K562 (cell line): ENCODE results near the gene ADAMTS2. TPM values are rescaled to one million over a fixed set of nuclear protein-coding genes. Genes with fewer than 3 reads are reported as not detected.

Experiments used
- ATAC-seq: fragments of 200-7000 bp; cut with Tn5 transposase; 3 replicates; pipeline ENCODE4 v1.9.1; 2020; ENCODE audit warnings: moderate library complexity
- BruUV-seq: library from RNA; stranded (reverse); fragments of 400-500 nt; replicated peaks from 2 replicates; lab custom pipeline; 2021; lab: Mats Ljungman, UMichigan
- CTCF ChIA-PET: fragments of 300-600 bp; formaldehyde crosslinking; extraction: SDS; loops from one replicate; lab custom pipeline; 2021; ENCODE audit warnings: low intra/inter-chr PET ratio; lab: Yijun Ruan, JAX
- POLR2A ChIA-PET: fragments of 300-600, 350-650 bp; sonication (Branson Sonifier 250); formaldehyde crosslinking; extraction: SDS; loops from one replicate; lab custom pipeline; 2021; ENCODE audit warnings: antibody characterized with exemption, inconsistent platforms; lab: Yijun Ruan, JAX
- DNase-seq, 4 experiments: peaks; one replicate each; pipeline versions ENCODE4 v3.0.0 to v3.0.0-alpha.2; 2011 to 2018; ENCODE audit warnings: low spot score in 3 of 4, mixed read lengths in 3 of 4; ENCODE audit errors: extremely low read depth in 1 of 4
- FAIRE-seq: peaks from 2 replicates; lab custom pipeline; 2011; peaks lifted over from hg19 to GRCh38; lab: Jason Lieb, UNC
- H2AFZ ChIP-seq: 2 replicates; pipeline ENCODE4 v1.6.0; 2011; ENCODE audit warnings: low read depth, low read length, control low read depth, inconsistent platforms
- H3K27ac ChIP-seq: fragments of 200-600 bp; 3 replicates; pipeline ENCODE4 v1.8.0; 2011; ENCODE audit warnings: low read depth, mild to moderate bottlenecking, control low read depth, inconsistent platforms, low read length, moderate library complexity, mixed read lengths; ENCODE audit errors: extremely low read depth
- H3K27me3 ChIP-seq, 2 experiments: fragments of 300-600 bp in 1 of 2; 2 replicates in 1 of 2; 3 replicates in 1 of 2; pipeline versions ENCODE4 v1.6.0 to v1.8.0; 2011; ENCODE audit warnings: inconsistent platforms in 2 of 2, low read length in 2 of 2, mild to moderate bottlenecking in 1 of 2, mixed read lengths in 1 of 2, moderate library complexity in 1 of 2; ENCODE audit not compliant: control insufficient read depth in 2 of 2, insufficient read depth in 2 of 2
- H3K36me3 ChIP-seq: fragments of 300-600 bp; 3 replicates; pipeline ENCODE4 v1.8.0; 2011; ENCODE audit warnings: mild to moderate bottlenecking, low read length, inconsistent platforms; ENCODE audit not compliant: control insufficient read depth, insufficient read depth
- H3K4me1 ChIP-seq, 2 experiments: fragments of 200-600 bp in 1 of 2; replicated peaks in 1 of 2; 2 replicates in 1 of 2; 3 replicates in 1 of 2; pipeline versions ENCODE4 v1.5.1 to v1.8.0; 2011; ENCODE audit warnings: inconsistent platforms in 2 of 2, low read length in 2 of 2, mild to moderate bottlenecking in 1 of 2, mixed read lengths in 1 of 2, moderate library complexity in 1 of 2; ENCODE audit not compliant: control insufficient read depth in 2 of 2, insufficient read depth in 2 of 2
- H3K4me2 ChIP-seq: 2 replicates; pipeline ENCODE4 v1.6.1; 2011; ENCODE audit warnings: low read length, control low read depth, inconsistent platforms, mixed read lengths; ENCODE audit not compliant: insufficient read depth
- H3K4me3 ChIP-seq: fragments of 200-600 bp; sonication (generic), shearing (Covaris generic); 2 replicates; pipeline ENCODE4 v1.5.1; 2016; ENCODE audit warnings: control low read depth, inconsistent platforms
- H3K79me2 ChIP-seq: fragments of 200-600 bp; 3 replicates; pipeline ENCODE4 v1.8.0; 2011; ENCODE audit warnings: low read length, inconsistent platforms; ENCODE audit not compliant: control insufficient read depth, insufficient read depth
- H3K9ac ChIP-seq, 2 experiments: 2 replicates each; pipeline versions ENCODE4 v1.6.0 to v1.6.1; 2011; ENCODE audit warnings: low read depth in 2 of 2, low read length in 2 of 2, control low read depth in 1 of 2, inconsistent platforms in 1 of 2, mild to moderate bottlenecking in 1 of 2, mixed read lengths in 1 of 2; ENCODE audit not compliant: insufficient read depth in 1 of 2
- H3K9me1 ChIP-seq: one replicate; pipeline ENCODE4 v1.6.0; 2011; ENCODE audit warnings: inconsistent platforms, mild to moderate bottlenecking, low read length, moderate library complexity; ENCODE audit not compliant: control insufficient read depth, insufficient read depth
- H3K9me3 ChIP-seq: replicated peaks from 2 replicates; pipeline ENCODE4 v1.5.1; 2011; ENCODE audit warnings: low read depth, low read length, inconsistent platforms; ENCODE audit not compliant: control insufficient read depth, insufficient read depth
- H4K20me1 ChIP-seq: replicated peaks from 2 replicates; pipeline ENCODE4 v1.6.1; 2011; ENCODE audit warnings: low read length, inconsistent platforms, mixed read lengths; ENCODE audit not compliant: control insufficient read depth, insufficient read depth
- ASH1L ChIP-seq: fragments of 450-650 bp; IDR thresholded peaks from 2 replicates; pipeline ENCODE4 v1.6.1; 2018; ENCODE audit warnings: borderline replicate concordance, mild to moderate bottlenecking, low read depth; ENCODE audit not compliant: partially characterized antibody
- E2F4 ChIP-seq: sonication (generic); formaldehyde crosslinking; IDR thresholded peaks from 2 replicates; pipeline ENCODE4 v1.8.0; 2022; ENCODE audit warnings: mild to moderate bottlenecking, low read depth, missing genetic modification reagents
- GTF2E2 ChIP-seq: fragments of 200-800 bp; sonication (Bioruptor generic); IDR thresholded peaks from 2 replicates; pipeline ENCODE4 v1.6.1; 2016; ENCODE audit warnings: missing genetic modification characterization, missing compliant biosample characterization
- HDAC6 ChIP-seq: IDR thresholded peaks from 2 replicates; pipeline ENCODE4 v1.6.1; 2012; ENCODE audit warnings: low read depth, mild to moderate bottlenecking, control low read depth, inconsistent platforms, low read length, moderate library complexity
- ID3 ChIP-seq, 2 experiments: fragments of 250-450 bp in 1 of 2; fragments of 450-650 bp in 1 of 2; sonication (Bioruptor Pico) in 1 of 2; IDR thresholded peaks; 2 replicates each; pipeline versions ENCODE4 v1.6.1 to v1.8.0; 2016 to 2021; ENCODE audit warnings: mild to moderate bottlenecking in 2 of 2, moderate library complexity in 2 of 2, missing compliant biosample characterization in 1 of 2, missing genetic modification characterization in 1 of 2
- MTA1 ChIP-seq: fragments of 450-650 bp; IDR thresholded peaks from 2 replicates; pipeline ENCODE4 v1.6.1; 2017; ENCODE audit warnings: borderline replicate concordance
- NFRKB ChIP-seq: fragments of 450-650 bp; IDR thresholded peaks from 2 replicates; pipeline ENCODE4 v1.6.1; 2016; ENCODE audit warnings: low read depth
- POLR2AphosphoS5 ChIP-seq: IDR thresholded peaks from 2 replicates; pipeline ENCODE4 v1.6.1; 2011; ENCODE audit warnings: mild to moderate bottlenecking, low read depth, low read length, moderate library complexity; ENCODE audit not compliant: control insufficient read depth, insufficient read depth
- SMAD3 ChIP-seq: fragments of 450-650 bp; formaldehyde crosslinking; conservative IDR thresholded peaks from 2 replicates; pipeline ENCODE4 v1.4.0; 2020; ENCODE audit warnings: mild to moderate bottlenecking
- TCF3 ChIP-seq: sonication (generic); formaldehyde crosslinking; IDR thresholded peaks from 2 replicates; pipeline ENCODE4 v1.4.0; 2020; ENCODE audit warnings: mild to moderate bottlenecking, missing genetic modification reagents
- TFAM ChIP-seq: fragments of 250-450 bp; sonication (Bioruptor Pico); conservative IDR thresholded peaks from 2 replicates; pipeline ENCODE4 v1.5.0; 2021; ENCODE audit warnings: mild to moderate bottlenecking, moderate library complexity
- ZNF354B ChIP-seq: fragments of 250-450 bp; sonication (Bioruptor Pico); IDR thresholded peaks from 2 replicates; pipeline ENCODE4 v1.4.0; 2020
- ZNF696 ChIP-seq: fragments of 250-450 bp; sonication (Bioruptor Pico); conservative IDR thresholded peaks from 2 replicates; pipeline ENCODE4 v1.4.0; 2020; ENCODE audit warnings: mild to moderate bottlenecking, moderate library complexity
- WGBS: fragments of 100-300 bp; shearing (Covaris generic); methylation state at CpG from one replicate; pipeline ENCODE4 v1.1.6; 2016; ENCODE audit warnings: low coverage, mixed read lengths; ENCODE audit not compliant: insufficient coverage; ENCODE audit errors: missing lambda C conversion rate; 5-methylcytosine and 5-hydroxymethylcytosine counted together
- in situ Hi-C: fragments of 300-500 bp; cut with MboI; formaldehyde crosslinking; loops from 4 replicates; pipeline ENCODE4 v1.15.0; 2018; ENCODE audit warnings: inconsistent platforms, mixed read lengths
- intact Hi-C: fragments of 100-400 bp; cut with micrococcal nuclease; formaldehyde crosslinking; loops from 2 replicates; pipeline ENCODE4 v1.14.2; 2022
- polyA plus RNA-seq, 8 experiments: library from polyadenylated mRNA; depleted of rRNA in 4 of 8; stranded (reverse) in 5 of 8; unstranded in 3 of 8; fragments of >200 nt; fragmentation: Nextera tagmentation in 2 of 8; fragmentation: Illumina TruSeq in 1 of 8; extraction: Ambion mirVana in 2 of 8; extraction: Trizol in 1 of 8; gene quantifications; 2 replicates each; pipeline versions ENCODE4 v1.2.1 to v1.2.3, GENCODE V29; 2011 to 2014; ENCODE audit warnings: inconsistent platforms in 1 of 8, missing spikeins in 1 of 8
- total RNA-seq, 7 experiments: library from RNA; depleted of rRNA in 6 of 7; stranded (reverse); fragments of >200 nt in 6 of 7; fragmentation: Illumina TruSeq in 2 of 7; extraction: Trizol in 2 of 7; gene quantifications; 2 replicates each; pipeline versions ENCODE4 v1.2.1 to v1.2.3, GENCODE V29; 2011 to 2021; ENCODE audit warnings: low replicate concordance in 1 of 7

ADAMTS2 gene
- total and polyA plus RNA-seq, 9 of the 15 experiments (the other 6 are each of a cell fraction or from before 2014, with no cell fraction given) = not detected

- in situ Hi-C loops = no loop called here
- H3K9me1 ChIP-seq = no peaks in the 10 kb centered on the region
- no TSS peak for BruUV-seq
- ChIA-PET CTCF (no interaction called here), POLR2A (no interaction called here)
- no peak overlapping the region for H3K4me2 ChIP-seq
- no peak overlapping the region for H3K9ac ChIP-seq
- H3K36me3 ChIP-seq = no peaks in the 10 kb centered on the region
- 1% methylated on average over 13 of the region's 16 CpGs for WGBS
- H3K27me3 ChIP-seq = peaks cover 12 to 68% of the 10 kb centered on the region in 2 experiments; a peak in 4 of 5 replicates
- TF ChIP-seq TCF3 (no peak), ZNF354B (CRISPR knock-in tag) (no peak), ZNF696 (CRISPR knock-in tag) (no peak)
- TF ChIP-seq, all 486 proteins: peak for 0
- 0 out of 5 replicates have a peak, but pooled peaks cover 0 to 3% of the 10 kb centered on the region in 2 experiments for H3K4me1 ChIP-seq
- H3K9me3 ChIP-seq = no peaks in the 10 kb centered on the region
- intact Hi-C loops = no loop called here
- no peak overlapping the region for H3K27ac ChIP-seq
- H4K20me1 ChIP-seq = no peaks in the 10 kb centered on the region; the same call in 1 of the 2 replicates
- no peak overlapping the region for H2AFZ ChIP-seq
- no peak for ATAC-seq
- H3K79me2 ChIP-seq = no peaks in the 10 kb centered on the region
- FAIRE-seq = no peak
- no peak for DNase-seq
- no peak overlapping the region for H3K4me3 ChIP-seq
Measured at GRCh38 chr5:179292681-179293635, 52.3 kb downstream of the ADAMTS2 start.

GRCh38 chr5:179292202-179292601 lies 53.1 kb downstream of the ADAMTS2 start:
- in situ Hi-C loops = no loop called here
- BruUV-seq = no TSS peak
- no peaks in the 10 kb centered on the region for H3K4me1 ChIP-seq
- H3K9me3 ChIP-seq = no peaks in the 10 kb centered on the region
- POLR2A ChIA-PET = no interaction called here
- 0% methylated on average over 7 of the region's 7 CpGs for WGBS
- H3K4me2 ChIP-seq = no peak overlapping the region
- no peak for FAIRE-seq
- DNase-seq = no peak
- peaks cover 10 to 68% of the 10 kb centered on the region in 2 experiments; a peak in 4 of 5 replicates for H3K27me3 ChIP-seq
- H3K9me1 ChIP-seq = no peaks in the 10 kb centered on the region
- H2AFZ ChIP-seq = no peak overlapping the region
- no peak overlapping the region for H3K27ac ChIP-seq
- no peaks in the 10 kb centered on the region for H3K79me2 ChIP-seq
- no peak overlapping the region for H3K9ac ChIP-seq
- CTCF ChIA-PET = no interaction called here
- no peaks in the 10 kb centered on the region for H3K36me3 ChIP-seq
- no peak for ATAC-seq
- intact Hi-C loops = no loop called here
- no peaks in the 10 kb centered on the region; the same call in 1 of the 2 replicates for H4K20me1 ChIP-seq
- H3K4me3 ChIP-seq = no peak overlapping the region
- TF ChIP-seq MTA1 (no peak), POLR2AphosphoS5 (no peak), SMAD3 (CRISPR knock-in tag) (no peak), NFRKB (no peak), E2F4 (CRISPR knock-in tag) (no peak), HDAC6 (no peak), ZNF354B (CRISPR knock-in tag) (no peak), ID3 (CRISPR knock-in tag; IDR thresholded peaks at IDR 0.05) (no peak), ID3 (tag; IDR thresholded peaks at IDR 0.05) (no peak), GTF2E2 (tag) (no peak), ASH1L (no peak), TFAM (CRISPR knock-in tag) (no peak)
